GM19043 (cell line): ENCODE results near the gene VSTM2B.

Experiments
- ATAC-seq: cut with Tn5 transposase; IDR thresholded peaks from one replicate; pipeline ENCODE4 v1.9.1; 2021; ENCODE audit warnings: low read depth; ENCODE audit not compliant: unreplicated experiment

Gene VSTM2B

GRCh38 chr19:29515233-29515619 is 10.6 kb upstream of the VSTM2B start:
- no peak for ATAC-seq

DNA sequence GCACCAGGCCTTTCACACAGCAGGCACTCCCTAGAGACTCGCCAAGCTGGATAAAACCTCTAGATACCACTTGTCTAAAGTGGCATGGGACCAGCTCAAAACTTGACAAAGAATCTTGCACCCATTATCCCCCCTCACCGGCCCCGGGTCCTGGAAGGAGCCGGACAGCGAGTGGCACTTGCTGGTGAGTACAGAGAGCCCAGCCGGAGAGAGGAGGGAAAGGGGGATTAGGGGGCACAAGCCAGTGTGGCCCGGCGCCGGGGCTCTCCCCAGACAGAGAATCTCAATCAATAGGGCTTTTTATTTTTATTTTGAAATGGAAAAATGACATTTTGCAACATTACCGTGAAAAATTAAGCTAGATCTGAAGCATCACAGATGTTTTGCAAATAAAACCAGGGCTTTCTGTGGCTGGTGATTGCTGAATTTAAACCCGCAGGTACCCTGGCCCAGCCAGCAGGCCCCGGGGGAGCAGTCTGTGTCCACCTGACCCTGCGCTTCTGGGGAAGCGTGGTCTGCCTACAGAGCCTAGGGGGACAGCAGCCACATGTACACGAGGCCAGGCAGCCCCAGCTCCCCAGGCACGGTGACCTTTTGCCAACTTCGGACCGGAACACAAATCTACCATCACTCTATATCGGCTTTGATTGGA is 10.0 kb upstream of the VSTM2B start:
- ATAC-seq: no peak

- ATAC-seq: no peak
These were observed 9.5 kb upstream of the VSTM2B start for GRCh38 chr19:29516358-29516725.

- no peak for ATAC-seq
These were observed 8.9 kb upstream of the VSTM2B start for GRCh38 chr19:29516821-29517395.

GRCh38 chr19:29517412-29517811 is 8.4 kb upstream of the VSTM2B start:
- ATAC-seq: no peak

DNA sequence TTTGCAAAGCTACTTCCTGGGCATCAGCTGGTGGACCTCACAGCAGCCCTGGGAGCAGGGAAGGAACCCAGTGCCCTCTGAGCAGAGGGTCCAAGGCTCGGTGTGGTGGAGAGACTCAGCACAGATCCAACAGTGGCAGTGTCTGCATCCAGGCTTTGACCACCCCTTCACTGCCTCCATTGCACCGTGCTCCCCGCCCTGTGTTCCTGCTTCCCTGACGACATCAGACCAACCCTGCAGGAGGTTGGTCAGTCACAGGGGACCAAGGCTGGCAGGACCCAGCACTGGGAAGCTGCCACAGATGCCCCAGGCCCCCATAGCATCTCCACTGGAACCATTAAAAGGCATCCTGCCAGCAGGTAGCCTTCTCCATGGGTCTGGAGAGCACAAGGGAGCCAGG is 7.8 kb upstream of the VSTM2B start:
- no peak for ATAC-seq

DNA sequence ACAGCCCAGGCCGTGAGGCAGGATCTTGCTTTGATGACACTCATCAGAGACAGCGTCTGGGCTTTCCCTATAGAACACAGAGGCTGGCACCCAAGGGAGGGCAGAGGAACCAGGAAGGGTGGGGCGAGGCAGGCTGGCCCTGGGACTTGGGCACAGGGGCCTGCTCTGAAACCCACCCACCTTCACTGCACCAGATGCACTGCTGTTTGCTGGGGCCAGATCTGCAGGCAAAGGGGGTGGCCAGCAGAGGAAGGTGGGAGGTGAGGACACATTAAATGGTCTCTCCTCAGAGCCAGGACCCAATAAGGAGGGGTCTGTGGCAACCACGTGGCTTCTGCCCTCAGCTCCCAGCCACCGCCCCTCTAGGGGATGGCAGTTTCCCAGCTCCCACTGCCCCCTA is 6.6 kb upstream of the VSTM2B start:
- ATAC-seq: no peak

DNA sequence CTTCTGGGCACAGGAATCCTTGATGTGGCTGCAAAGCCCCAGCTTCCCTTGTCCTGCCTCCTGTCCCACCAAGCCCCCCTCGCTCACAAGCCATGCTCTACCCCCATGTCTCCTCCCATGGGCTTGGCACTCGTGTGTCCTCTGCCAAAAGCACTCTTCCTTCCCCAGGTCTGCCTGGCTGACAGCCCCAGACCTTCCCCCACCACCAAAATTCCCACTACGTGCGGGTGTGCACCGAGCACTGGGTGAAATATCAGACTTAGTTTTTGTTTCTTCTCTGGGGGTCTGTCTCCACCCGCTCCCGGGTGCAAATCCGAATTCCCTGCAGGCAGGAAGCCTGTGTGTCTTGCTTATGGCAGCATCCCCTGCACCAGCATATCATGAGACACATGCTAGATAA is 5.9 kb upstream of the VSTM2B start:
- ATAC-seq: no peak

- no peak for ATAC-seq
These were observed 5.4 kb upstream of the VSTM2B start for GRCh38 chr19:29520390-29520789.

GRCh38 chr19:29521291-29522075 is 4.3 kb upstream of the VSTM2B start:
- ATAC-seq: no peak

- no peak for ATAC-seq
These were observed 2.2 kb upstream of the VSTM2B start for GRCh38 chr19:29523568-29523967.

DNA sequence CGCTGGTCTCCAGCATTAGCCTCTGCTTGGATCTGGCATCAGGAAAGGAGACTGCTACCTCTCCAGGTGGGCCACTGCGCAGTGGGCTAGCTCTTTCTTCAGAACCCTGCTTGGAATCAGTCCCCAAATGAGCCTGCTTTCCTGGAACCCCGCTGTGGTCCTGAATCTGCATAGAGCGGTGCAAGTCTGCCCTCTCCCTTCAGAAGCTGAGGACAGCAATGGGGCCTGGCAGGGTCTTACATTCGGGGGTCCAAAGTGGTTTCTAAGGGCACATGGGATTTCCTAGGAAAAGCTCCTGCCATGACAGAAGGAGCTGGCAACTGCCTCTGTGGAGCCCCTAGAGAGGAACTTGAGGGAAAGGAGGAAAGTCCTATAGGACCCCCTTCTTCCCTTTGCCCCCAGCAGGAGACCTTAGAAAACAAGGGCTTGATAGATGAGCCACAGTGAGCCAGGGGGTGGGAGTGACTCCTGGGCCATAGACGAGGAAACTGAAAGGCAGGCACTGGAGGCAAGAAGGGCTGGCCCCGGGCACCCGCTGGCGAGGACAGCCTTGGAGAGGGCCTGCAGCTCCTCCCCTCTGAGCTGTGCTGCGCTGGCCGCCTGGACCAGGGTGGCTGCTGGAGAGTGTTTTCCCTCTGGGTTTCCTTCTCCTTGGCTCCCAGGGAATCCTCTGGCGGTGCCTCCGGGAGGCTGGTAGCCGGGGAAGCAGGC is 1.4 kb upstream of the VSTM2B start:
- ATAC-seq: no peak

DNA sequence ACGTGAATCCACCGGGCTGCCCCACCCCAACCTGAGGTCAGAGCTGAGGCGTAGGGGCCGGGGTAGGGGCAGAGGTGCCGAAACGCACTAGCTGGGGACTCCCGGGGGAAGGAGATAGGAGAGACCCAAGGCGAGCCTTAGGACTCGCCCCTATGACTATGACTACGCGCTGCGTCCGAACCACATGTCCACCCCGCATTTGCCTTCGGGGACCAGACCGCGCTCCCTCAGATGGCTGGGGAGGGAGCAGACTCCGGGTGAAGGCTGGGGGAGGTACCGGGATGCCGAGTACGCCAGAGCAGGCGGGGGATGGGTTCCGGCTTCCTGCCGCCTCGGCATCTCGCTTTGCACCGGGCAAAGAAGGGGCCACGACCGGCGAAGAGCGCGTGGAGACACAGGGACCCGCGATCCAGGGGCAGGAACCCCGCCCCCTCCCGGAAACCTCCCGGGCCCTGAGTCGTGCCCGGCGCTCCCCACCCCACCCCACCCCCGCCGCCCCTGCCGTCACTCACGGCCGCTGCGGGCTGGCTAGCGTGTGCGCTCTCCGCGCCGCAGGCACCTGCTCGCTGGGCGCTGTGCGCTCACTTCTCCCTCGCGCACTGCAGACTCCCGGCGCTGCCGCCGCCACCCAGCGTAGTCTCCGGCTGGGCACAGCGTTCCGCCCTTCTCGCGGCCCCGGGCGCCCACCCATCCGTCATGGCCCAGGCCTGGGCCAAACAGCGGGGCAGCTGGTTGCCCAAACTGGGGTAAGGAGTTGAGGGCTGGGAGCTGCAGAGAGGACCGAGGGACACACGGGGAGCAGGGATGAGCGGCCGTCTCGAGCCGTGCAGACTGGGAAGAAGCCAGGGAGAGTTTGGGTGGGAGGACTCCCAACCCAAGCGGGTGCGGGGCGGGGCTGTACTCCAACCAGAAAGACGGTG is 622 bp upstream of the VSTM2B start:
- ATAC-seq: no peak

DNA sequence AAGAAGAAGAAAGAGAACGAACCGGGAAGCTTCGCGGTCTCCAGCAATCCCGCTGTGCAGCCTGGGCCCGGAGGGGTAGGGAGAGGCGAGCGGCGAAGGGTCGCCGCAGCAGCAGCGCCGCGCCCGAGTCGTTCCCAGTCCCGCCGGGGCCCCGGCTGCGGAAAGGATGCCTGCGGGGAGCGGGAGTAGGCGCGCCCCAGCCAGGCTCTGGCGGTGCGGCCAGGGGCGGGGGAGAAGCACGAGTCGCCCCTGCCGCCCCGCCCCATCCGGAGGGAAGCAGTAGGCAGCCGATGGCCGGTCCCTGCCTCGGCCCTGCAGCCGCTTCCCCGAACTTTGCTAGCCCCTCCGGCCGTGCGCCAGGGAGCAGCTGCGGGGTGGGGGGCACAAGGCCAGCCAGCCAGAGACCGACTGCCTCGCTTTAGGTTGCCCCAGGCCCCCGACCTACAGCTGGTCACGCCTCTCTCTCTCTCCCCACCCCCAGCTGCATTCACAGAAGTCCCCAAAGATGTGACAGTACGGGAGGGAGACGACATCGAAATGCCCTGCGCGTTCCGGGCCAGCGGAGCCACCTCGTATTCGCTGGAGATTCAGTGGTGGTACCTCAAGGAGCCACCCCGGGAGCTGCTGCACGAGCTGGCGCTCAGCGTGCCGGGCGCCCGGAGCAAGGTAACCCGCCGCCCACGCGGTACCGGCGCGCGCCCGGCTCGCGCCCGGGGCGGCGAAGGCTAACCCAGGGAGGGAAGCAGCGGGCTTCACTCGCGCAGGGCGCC is 1.1 kb downstream of the VSTM2B start:
- ATAC-seq: no peak

- ATAC-seq: no peak
These were observed 1.9 kb downstream of the VSTM2B start for GRCh38 chr19:29527500-29528328.

DNA sequence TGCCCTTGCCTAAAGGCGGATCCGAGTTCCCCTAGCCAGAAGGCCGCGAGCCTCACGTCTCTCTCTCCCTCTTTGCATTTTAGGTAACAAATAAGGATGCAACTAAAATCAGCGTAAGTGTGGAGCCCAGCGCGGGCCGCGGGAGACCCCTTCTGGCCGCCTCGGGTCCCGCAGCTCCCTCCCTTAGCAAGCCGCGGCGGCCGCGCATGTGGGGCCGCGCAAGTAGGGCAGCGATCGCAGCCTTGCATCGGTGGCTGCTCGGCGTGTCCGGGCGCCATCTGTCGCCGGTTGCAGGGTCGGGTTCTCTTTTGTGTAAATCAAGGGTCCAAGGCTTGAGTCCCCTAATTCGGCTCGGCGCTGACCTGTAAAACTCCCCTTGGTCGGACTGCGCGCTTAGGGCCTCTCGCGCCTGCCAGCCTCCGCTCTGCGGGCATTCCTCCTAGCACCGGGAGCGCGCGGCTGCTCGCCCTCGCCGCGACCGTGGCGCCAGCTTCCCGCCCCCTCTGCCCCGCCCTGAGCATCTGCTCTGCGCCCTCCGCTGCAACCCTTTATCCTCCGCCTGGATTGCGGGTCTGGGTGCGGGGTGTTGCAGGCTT is 2.7 kb downstream of the VSTM2B start:
- ATAC-seq: peak; percentile 76

DNA sequence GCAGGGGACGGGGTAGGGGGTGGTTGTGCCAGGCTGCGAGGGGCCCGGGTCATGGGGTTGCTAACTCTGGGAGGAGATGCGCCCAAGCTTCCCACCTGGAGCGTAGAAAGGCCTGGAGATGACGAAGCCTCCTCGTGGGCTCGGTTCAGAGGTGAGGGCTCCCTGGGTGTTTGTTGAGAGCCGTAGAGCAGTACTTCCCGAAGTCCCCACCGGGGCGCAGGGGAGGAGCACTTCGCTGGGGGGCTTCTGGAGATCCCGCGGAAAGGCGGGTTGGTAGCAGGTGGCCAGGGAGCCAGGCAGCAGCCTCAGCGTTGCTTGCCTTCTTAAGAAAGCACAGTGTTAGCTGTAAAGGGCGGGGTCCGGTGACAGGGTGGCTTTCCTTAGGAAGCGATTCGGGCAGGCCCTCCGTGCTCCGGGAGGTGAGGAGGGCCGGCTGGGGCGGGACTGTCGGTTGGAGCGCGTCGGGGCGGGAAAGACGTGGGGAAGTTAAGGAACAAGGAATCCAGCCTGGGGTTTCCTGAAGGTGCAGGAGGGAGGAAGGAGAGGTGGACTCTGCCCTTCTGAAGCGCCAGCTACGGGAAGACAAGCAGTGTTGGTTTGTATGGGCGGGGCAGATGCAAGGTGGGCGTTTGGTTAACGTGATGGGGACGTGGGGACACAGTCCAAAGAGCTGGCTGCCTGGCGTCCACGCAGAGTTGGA is 3.3 kb downstream of the VSTM2B start:
- no peak for ATAC-seq
